ENCODE results near the gene TRIM46.
A peak's percentile ranks its signal among the peaks of the same experiment; 100 is the strongest.

Gene TRIM46

DNA sequence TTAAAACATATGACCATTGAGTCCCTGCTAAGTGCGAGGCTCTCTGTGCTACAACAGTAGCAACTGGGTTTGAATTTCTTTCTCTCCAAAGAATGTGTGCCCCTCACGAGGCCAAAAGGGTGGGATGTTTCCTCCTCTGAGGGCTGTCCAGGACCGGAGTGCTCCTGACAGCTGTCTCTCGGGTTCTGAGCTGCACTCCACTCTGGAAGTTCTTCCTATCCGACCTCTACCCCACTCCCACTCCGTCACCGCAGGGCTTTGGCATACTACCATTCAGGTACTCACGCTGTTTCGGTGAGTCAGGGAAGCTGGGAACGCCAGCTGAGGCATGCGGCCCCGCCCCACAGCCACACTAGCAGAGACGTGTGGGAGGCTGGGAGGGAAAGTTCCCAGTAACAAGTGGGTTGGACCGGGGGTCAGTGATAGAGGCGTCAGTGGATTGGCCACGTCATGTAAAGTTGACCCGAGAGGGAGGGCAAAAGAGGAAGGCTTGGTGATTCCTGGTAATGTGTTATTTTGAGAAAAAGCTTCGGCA, 38.7 kb upstream of the TRIM46 start:
- TF ChIP-seq, protein P1, sequence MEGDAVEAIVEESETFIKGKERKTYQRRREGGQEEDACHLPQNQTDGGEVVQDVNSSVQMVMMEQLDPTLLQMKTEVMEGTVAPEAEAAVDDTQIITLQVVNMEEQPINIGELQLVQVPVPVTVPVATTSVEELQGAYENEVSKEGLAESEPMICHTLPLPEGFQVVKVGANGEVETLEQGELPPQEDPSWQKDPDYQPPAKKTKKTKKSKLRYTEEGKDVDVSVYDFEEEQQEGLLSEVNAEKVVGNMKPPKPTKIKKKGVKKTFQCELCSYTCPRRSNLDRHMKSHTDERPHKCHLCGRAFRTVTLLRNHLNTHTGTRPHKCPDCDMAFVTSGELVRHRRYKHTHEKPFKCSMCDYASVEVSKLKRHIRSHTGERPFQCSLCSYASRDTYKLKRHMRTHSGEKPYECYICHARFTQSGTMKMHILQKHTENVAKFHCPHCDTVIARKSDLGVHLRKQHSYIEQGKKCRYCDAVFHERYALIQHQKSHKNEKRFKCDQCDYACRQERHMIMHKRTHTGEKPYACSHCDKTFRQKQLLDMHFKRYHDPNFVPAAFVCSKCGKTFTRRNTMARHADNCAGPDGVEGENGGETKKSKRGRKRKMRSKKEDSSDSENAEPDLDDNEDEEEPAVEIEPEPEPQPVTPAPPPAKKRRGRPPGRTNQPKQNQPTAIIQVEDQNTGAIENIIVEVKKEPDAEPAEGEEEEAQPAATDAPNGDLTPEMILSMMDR (IDR thresholded peaks at IDR 0.05), result no peak
- Histone ChIP-seq H3K27ac (peak overlapping the region; percentile 93), H3K4me1 (ENCODE audit: control insufficient read depth in 1 of 2, insufficient read depth in 1 of 2, low read depth in 1 of 2, low read length in 1 of 2) (peaks cover 28 to 31% of the 10 kb centered on the region in 2 experiments), H3K27me3 (peaks cover 9% of the 10 kb centered on the region), H3K9me3 (no peaks in the 10 kb centered on the region), H3K4me3 (ENCODE audit: low read depth in 1 of 2, low read length in 1 of 2) (peak overlapping the region; percentile 95 to 99), H3K36me3 (no peaks in the 10 kb centered on the region)

DNA sequence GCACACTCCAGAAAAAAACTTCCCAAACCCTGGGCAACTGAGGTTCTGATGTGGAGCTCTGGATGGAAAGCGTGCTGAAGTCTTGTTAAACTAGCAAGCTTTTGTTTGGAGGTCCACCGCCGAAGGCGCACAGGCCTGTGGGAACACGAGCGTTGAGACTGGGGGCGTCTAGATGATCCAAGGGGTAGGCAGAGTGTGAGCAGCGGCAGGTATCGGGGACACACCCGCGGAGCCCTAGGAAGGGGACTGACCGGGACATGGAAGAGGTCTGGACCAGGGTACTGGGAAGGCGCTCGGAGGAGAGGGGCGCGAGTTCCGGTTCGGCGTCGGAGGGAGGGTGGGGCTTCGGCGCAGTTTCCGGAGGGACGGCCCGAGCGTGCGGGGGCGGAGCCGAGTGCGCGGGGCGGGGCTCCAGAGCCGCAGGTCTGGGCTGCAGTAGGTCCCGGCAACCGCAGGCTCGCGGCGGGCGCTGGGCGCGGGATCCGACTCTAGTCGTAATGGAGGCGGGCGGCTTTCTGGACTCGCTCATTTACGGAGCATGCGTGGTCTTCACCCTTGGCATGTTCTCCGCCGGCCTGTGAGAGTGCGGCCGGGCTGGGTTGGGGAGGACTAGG, 38.1 kb upstream of the TRIM46 start, which contains the start of gene SLC50A1:
Gene SLC50A1 (plus strand): TSS at position 438 of the 614 bp plus-strand sequence. CDS start 60 bp downstream, at position 498.
- peaks cover 33 to 34% of the 10 kb centered on the region in 2 experiments for H3K4me1 ChIP-seq (ENCODE audit: control insufficient read depth in 1 of 2, insufficient read depth in 1 of 2, low read depth in 1 of 2, low read length in 1 of 2)
- H3K9me3 ChIP-seq, result no peaks in the 10 kb centered on the region
- peak within 1 kb of the TSS; percentile 93 for H3K27ac ChIP-seq
- H3K27me3 ChIP-seq, result peaks cover 3% of the 10 kb centered on the region
- TF ChIP-seq, protein P1 (IDR thresholded peaks at IDR 0.05), result peak; percentile 92
- H3K4me3 ChIP-seq (ENCODE audit: low read depth in 1 of 2, low read length in 1 of 2), result peak within 1 kb of the TSS; percentile 95 to 99
- no peaks in the 10 kb centered on the region for H3K36me3 ChIP-seq

DNA sequence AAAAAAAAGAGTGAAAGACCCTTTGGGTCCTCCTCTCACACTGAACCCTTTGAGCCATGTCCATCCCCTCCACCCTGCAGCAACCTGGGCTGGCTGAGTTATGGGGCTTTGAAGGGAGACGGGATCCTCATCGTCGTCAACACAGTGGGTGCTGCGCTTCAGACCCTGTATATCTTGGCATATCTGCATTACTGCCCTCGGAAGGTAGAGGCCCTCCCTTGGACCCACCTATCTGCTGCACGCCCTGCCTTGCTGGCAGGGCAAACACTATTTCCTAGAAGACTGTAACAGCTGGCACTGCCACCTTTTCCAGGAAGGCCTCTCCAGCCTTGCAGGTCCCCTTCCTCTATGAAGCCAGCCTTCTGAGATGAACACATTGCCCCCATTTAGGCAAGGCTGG, 36.9 kb upstream of the TRIM46 start:
- peak overlapping the region; percentile 95 to 99 for H3K4me3 ChIP-seq (ENCODE audit: low read depth in 1 of 2, low read length in 1 of 2)
- no peaks in the 10 kb centered on the region for H3K9me3 ChIP-seq
- H3K27ac ChIP-seq, result peak overlapping the region; percentile 93
- TF ChIP-seq, protein P1 (IDR thresholded peaks at IDR 0.05), result no peak
- no peaks in the 10 kb centered on the region for H3K36me3 ChIP-seq
- peaks cover 35% of the 10 kb centered on the region in 2 experiments for H3K4me1 ChIP-seq (ENCODE audit: control insufficient read depth in 1 of 2, insufficient read depth in 1 of 2, low read depth in 1 of 2, low read length in 1 of 2)
- H3K27me3 ChIP-seq, result no peaks in the 10 kb centered on the region

DNA sequence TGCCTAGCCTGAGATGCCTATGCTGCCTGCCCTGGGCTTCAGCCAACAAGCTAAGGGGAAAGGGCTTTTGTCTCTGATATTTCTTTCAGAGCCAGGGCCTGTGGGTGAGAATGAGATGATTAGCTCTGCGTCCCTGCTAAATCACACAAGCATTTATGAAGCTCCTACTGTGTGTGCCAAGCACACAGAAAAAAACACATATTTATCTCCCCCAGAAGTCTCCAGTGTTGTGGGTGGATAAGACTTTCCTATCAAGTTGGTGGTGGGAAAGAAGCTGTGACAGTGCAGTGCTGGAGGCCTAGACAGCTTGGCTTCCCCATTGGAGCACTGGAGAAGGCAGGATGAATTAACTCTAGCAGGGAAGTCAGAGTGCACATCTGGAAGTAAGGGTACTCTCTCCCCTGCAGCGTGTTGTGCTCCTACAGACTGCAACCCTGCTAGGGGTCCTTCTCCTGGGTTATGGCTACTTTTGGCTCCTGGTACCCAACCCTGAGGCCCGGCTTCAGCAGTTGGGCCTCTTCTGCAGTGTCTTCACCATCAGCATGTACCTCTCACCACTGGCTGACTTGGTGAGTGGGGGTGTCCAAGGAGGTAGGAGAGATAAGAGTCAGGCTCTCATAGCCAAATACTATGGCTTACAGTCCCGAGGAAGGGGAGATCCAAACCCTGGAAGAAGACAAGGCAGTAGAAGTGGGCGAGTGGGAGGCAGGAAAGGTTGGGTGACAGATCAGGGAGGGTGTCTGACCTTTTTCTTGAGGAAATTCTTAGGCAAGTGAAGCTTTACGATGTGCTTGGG, 36.3 kb upstream of the TRIM46 start:
- peak overlapping the region in 1 of 2 experiments; percentile 95 for H3K4me3 ChIP-seq (ENCODE audit: low read depth in 1 of 2, low read length in 1 of 2)
- H3K4me1 ChIP-seq (ENCODE audit: control insufficient read depth in 1 of 2, insufficient read depth in 1 of 2, low read depth in 1 of 2, low read length in 1 of 2), result peaks cover 35% of the 10 kb centered on the region in 2 experiments

DNA sequence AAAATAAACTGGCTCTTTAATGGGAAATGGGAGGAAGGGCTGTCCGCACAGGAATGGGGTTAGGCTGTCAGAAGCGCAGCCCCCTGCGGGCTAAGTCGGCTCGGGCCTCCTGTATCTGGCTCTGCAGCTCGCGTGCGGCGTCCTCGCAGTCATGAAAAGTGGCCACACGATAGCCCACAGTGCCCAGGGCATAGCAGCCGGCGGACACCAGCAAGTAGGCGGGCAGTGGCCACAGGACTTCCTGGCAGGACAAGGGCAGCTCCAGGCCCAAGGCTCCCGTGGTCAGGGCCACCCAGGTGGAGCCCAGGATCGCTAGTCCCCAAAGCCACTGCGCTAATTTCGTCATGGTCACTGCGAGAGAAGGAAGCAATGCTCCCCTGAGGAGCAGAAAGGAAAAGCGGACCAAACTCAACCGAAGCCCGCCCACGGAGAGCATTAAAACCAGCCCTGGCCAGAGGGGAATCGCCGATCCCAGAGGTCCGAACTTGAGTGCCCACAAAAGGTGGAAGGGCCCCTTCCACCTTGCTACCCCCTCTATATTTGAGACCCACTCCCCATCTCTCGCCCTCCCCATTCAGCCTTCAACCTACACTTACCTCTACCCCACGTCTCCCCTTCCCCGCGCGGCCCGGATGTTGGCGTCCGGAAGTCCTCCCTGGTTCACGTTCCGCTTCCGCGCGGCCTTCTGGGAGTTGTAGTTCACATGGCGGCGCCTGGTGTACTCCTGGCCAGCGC, 33.6 kb upstream of the TRIM46 start, which contains the start of gene DPM3:
Gene DPM3 (minus strand): TSS at position 637 of the 735 bp plus-strand sequence. CDS start 291 bp downstream, at position 346.
- no peaks in the 10 kb centered on the region for H3K27me3 ChIP-seq
- H3K4me3 ChIP-seq (ENCODE audit: low read depth in 1 of 2, low read length in 1 of 2), result peak within 1 kb of the TSS; percentile 65 to 87
- H3K9me3 ChIP-seq, result no peaks in the 10 kb centered on the region
- peaks cover 29 to 31% of the 10 kb centered on the region in 2 experiments for H3K4me1 ChIP-seq (ENCODE audit: control insufficient read depth in 1 of 2, insufficient read depth in 1 of 2, low read depth in 1 of 2, low read length in 1 of 2)
- H3K27ac ChIP-seq, result peak within 1 kb of the TSS; percentile 87
- no peaks in the 10 kb centered on the region for H3K36me3 ChIP-seq
- TF ChIP-seq, protein P1 (IDR thresholded peaks at IDR 0.05), result peak; percentile 18

More for the DNA sequence above, 36.3 kb upstream of the TRIM46 start:
- TF ChIP-seq, protein P1 (IDR thresholded peaks at IDR 0.05), result no peak
- Histone ChIP-seq H3K9me3 (no peaks in the 10 kb centered on the region), H3K27ac (peak overlapping the region; percentile 93), H3K27me3 (no peaks in the 10 kb centered on the region), H3K36me3 (no peaks in the 10 kb centered on the region)

Measured in neutrophil (primary cell).